ENCODE measurements around the gene SCAF4. TPM values are rescaled to one million over a fixed set of nuclear protein-coding genes. Genes with fewer than 3 reads are reported as not detected.

The SCAF4 gene
- total and polyA plus RNA-seq, 4 donors = 11.3 to 29.7 (median 20.1) TPM

DNA sequence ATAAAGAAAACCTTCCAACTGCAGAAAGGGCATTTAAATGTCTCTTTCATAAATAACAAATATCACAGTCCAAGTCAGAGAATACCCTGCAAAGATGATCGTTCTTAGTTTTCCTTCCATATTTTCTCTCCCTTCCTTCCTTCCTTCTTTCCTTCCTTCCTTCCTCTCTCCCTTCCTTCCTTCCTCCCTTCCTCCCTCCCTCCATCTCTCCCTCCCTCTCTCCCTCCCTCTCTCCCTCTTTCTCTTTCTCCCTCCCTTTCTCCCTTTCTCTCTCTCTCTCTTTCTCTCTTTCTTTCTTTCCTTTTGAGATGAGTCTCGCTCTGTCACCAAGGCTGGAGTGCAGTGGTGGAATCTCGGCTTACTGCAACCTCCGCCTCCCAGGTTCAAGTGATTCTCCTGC lies 29.0 kb upstream of the SCAF4 start:
- Histone ChIP-seq H3K36me3 (ENCODE audit: control insufficient read depth in 4 of 4, insufficient read depth in 4 of 4, low read length in 4 of 4) (no peaks in the 10 kb centered on the region), H3K9me3 (ENCODE audit: control insufficient read depth in 4 of 4, insufficient read depth in 3 of 4, low read length in 3 of 4) (no peaks in the 10 kb centered on the region), H3K4me1 (ENCODE audit: control insufficient read depth in 5 of 5, insufficient read depth in 5 of 5, low read length in 5 of 5) (no peaks in the 10 kb centered on the region), H3K4me3 (no peak overlapping the region), H3K27me3 (ENCODE audit: control insufficient read depth in 3 of 3, insufficient read depth in 3 of 3, low read length in 2 of 3) (no peaks in the 10 kb centered on the region), H3K27ac (ENCODE audit: low read depth in 1 of 2, low read length in 1 of 2) (no peak overlapping the region), H3K9ac (ENCODE audit: insufficient read depth in 1 of 2, low read length in 2 of 2) (no peak overlapping the region)
- ATAC-seq (ENCODE audit: insufficient read depth, low FRiP score) (no peak), DNase-seq (no peak)
- 80 to 86% methylated on average over 4 of the region's 4 CpGs for WGBS, 2 donors
- TF ChIP-seq, protein P1, sequence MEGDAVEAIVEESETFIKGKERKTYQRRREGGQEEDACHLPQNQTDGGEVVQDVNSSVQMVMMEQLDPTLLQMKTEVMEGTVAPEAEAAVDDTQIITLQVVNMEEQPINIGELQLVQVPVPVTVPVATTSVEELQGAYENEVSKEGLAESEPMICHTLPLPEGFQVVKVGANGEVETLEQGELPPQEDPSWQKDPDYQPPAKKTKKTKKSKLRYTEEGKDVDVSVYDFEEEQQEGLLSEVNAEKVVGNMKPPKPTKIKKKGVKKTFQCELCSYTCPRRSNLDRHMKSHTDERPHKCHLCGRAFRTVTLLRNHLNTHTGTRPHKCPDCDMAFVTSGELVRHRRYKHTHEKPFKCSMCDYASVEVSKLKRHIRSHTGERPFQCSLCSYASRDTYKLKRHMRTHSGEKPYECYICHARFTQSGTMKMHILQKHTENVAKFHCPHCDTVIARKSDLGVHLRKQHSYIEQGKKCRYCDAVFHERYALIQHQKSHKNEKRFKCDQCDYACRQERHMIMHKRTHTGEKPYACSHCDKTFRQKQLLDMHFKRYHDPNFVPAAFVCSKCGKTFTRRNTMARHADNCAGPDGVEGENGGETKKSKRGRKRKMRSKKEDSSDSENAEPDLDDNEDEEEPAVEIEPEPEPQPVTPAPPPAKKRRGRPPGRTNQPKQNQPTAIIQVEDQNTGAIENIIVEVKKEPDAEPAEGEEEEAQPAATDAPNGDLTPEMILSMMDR (IDR thresholded peaks at IDR 0.05; ENCODE audit: control extremely low read depth, extremely low read depth) = no peak

DNA sequence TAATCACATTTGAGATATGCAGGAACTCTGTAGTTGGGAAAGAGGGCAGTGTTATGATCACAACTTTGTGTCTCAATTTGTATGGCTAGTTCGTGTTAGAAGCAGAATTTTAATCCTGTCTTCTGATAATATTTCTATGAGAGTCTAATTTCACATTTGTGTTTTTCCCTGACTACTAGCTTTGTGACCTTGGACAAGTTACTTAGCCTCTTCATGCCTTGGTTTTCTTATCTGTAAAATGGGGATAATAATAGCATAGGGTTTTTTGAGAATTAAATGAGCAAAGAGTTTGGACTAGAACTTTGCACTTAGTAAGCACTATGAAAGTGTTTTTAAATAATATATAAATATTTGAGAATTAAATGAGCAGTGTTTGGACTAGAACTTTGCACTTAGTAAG lies 24.9 kb upstream of the SCAF4 start:
- no peaks in the 10 kb centered on the region for H3K36me3 ChIP-seq (ENCODE audit: control insufficient read depth in 4 of 4, insufficient read depth in 4 of 4, low read length in 4 of 4)
- no peaks in the 10 kb centered on the region for H3K27me3 ChIP-seq (ENCODE audit: control insufficient read depth in 3 of 3, insufficient read depth in 3 of 3, low read length in 2 of 3)
- no peaks in the 10 kb centered on the region for H3K9me3 ChIP-seq (ENCODE audit: control insufficient read depth in 4 of 4, insufficient read depth in 3 of 4, low read length in 3 of 4)
- TF ChIP-seq, protein P1 (IDR thresholded peaks at IDR 0.05; ENCODE audit: control extremely low read depth, extremely low read depth) = no peak
- H3K4me3 ChIP-seq = no peak overlapping the region
- no peaks in the 10 kb centered on the region for H3K4me1 ChIP-seq (ENCODE audit: control insufficient read depth in 5 of 5, insufficient read depth in 5 of 5, low read length in 5 of 5)
- H3K27ac ChIP-seq (ENCODE audit: low read depth in 1 of 2, low read length in 1 of 2) = no peak overlapping the region
- WGBS, 2 donors = 90 to 93% methylated on average over 1 of the region's 1 CpG
- ATAC-seq (ENCODE audit: insufficient read depth, low FRiP score) = no peak
- H3K9ac ChIP-seq (ENCODE audit: insufficient read depth in 1 of 2, low read length in 2 of 2) = no peak overlapping the region
- DNase-seq = no peak

- ATAC-seq (ENCODE audit: insufficient read depth, low FRiP score) (no peak), DNase-seq (no peak)
- 91 to 96% methylated on average over 6 of the region's 6 CpGs for WGBS, 2 donors
- Histone ChIP-seq H3K9me3 (ENCODE audit: control insufficient read depth in 4 of 4, insufficient read depth in 3 of 4, low read length in 3 of 4) (no peaks in the 10 kb centered on the region), H3K4me1 (ENCODE audit: control insufficient read depth in 5 of 5, insufficient read depth in 5 of 5, low read length in 5 of 5) (no peaks in the 10 kb centered on the region), H3K4me3 (no peak overlapping the region), H3K9ac (ENCODE audit: insufficient read depth in 1 of 2, low read length in 2 of 2) (no peak overlapping the region), H3K27me3 (ENCODE audit: control insufficient read depth in 3 of 3, insufficient read depth in 3 of 3, low read length in 2 of 3) (no peaks in the 10 kb centered on the region), H3K27ac (ENCODE audit: low read depth in 1 of 2, low read length in 1 of 2) (no peak overlapping the region), H3K36me3 (ENCODE audit: control insufficient read depth in 4 of 4, insufficient read depth in 4 of 4, low read length in 4 of 4) (no peaks in the 10 kb centered on the region)
- TF ChIP-seq, protein P1 (IDR thresholded peaks at IDR 0.05; ENCODE audit: control extremely low read depth, extremely low read depth) = no peak
Measured at GRCh38 chr21:31755027-31755426, 23.1 kb upstream of the SCAF4 start.

- H3K27ac ChIP-seq (ENCODE audit: low read depth in 1 of 2, low read length in 1 of 2) = no peak overlapping the region
- TF ChIP-seq, protein P1 (IDR thresholded peaks at IDR 0.05; ENCODE audit: control extremely low read depth, extremely low read depth) = no peak
- H3K4me3 ChIP-seq = no peak overlapping the region
- 91 to 100% methylated on average over 1 of the region's 1 CpG for WGBS, 2 donors
- no peaks in the 10 kb centered on the region for H3K9me3 ChIP-seq (ENCODE audit: control insufficient read depth in 4 of 4, insufficient read depth in 3 of 4, low read length in 3 of 4)
- no peak for DNase-seq
- H3K4me1 ChIP-seq (ENCODE audit: control insufficient read depth in 5 of 5, insufficient read depth in 5 of 5, low read length in 5 of 5) = no peaks in the 10 kb centered on the region
- no peaks in the 10 kb centered on the region for H3K27me3 ChIP-seq (ENCODE audit: control insufficient read depth in 3 of 3, insufficient read depth in 3 of 3, low read length in 2 of 3)
- no peaks in the 10 kb centered on the region for H3K36me3 ChIP-seq (ENCODE audit: control insufficient read depth in 4 of 4, insufficient read depth in 4 of 4, low read length in 4 of 4)
- ATAC-seq (ENCODE audit: insufficient read depth, low FRiP score) = no peak
- H3K9ac ChIP-seq (ENCODE audit: insufficient read depth in 1 of 2, low read length in 2 of 2) = no peak overlapping the region
Measured at GRCh38 chr21:31754708-31754960, 22.7 kb upstream of the SCAF4 start.

All from lung (tissue), 12 donors.